B cell (primary cell): Measurements from ENCODE around the gene CLRN1.

Experiments used
- CTCF ChIP-seq: fragments of 200-600 bp; IDR thresholded peaks from one replicate; pipeline ENCODE4 v1.8.0; 2022; ENCODE audit warnings: antibody characterized with exemption, mild to moderate bottlenecking
- EZH2 ChIP-seq: IDR thresholded peaks from 2 replicates; pipeline ENCODE4 v1.6.1; 2012; ENCODE audit warnings: borderline replicate concordance, low read depth, mild to moderate bottlenecking, moderate library complexity, low read length; ENCODE audit not compliant: insufficient read depth, poor library complexity, severe bottlenecking

- TF ChIP-seq EZH2 (no peak), CTCF (no peak)
Measured at GRCh38 chr3:150956376-150956775, 16.2 kb downstream of the CLRN1 start.
